ENCODE data around the gene ZBTB22.
"Not testable (repeated sequence)": the region's sequence is repeated elsewhere in the genome, so short reads cannot be mapped to it uniquely, and the experiment has no call there.

Gene ZBTB22

GRCh38 chr6:33279257-33279695 lies 38.3 kb downstream of the ZBTB22 start:
- no peak for DNase-seq (ENCODE audit: low read depth in 2 of 2)

- no peak for DNase-seq (ENCODE audit: low read depth in 2 of 2)
Observed at GRCh38 chr6:33278810-33279209, 38.7 kb downstream of the ZBTB22 start.

- DNase-seq (ENCODE audit: low read depth in 2 of 2) = no peak
Observed at GRCh38 chr6:33278392-33278741, 39.2 kb downstream of the ZBTB22 start.

GRCh38 chr6:33277663-33278391 lies 39.7 kb downstream of the ZBTB22 start:
- no peak for DNase-seq (ENCODE audit: low read depth in 2 of 2)

DNA sequence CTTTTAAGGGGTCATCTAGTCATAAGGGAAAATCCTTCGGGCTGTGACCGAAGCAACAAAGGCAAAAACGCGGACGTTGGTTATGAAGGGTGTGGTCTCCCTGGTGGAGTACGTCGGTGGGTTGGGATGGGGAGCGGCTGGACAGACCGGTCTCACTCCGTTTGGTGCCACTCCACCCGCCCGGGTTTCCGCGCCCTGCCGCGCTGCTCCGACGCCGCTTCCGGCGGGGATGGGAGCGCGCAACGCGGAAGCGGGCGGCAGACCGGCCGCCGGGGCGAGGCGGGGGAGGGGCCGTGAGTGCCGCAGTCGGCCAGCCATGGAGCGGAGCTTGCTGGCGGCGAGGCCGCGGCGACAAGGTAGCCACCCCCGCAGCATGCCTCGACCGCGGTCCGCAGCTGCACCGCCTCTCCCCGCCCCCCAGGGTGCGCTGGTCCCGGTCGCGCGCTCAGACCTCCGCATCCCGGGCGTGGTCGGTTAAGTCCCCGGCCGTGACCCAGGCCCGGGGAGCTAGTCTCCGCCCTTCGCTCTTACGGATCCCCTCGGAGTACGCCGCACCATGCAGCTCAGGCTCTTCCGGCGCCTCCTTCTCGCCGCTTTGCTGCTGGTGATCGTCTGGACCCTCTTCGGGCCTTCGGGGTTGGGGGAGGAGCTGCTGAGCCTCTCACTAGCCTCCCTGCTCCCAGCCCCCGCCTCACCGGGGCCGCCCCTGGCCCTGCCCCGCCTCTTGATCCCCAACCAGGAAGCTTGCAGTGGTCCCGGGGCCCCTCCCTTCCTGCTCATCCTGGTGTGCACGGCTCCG lies 40.5 kb downstream of the ZBTB22 start, which contains the start of gene B3GALT4:
TSS of gene B3GALT4 (plus strand) at position 260 of the 799 bp plus-strand sequence. CDS start at position 557, 297 bp downstream.
- peak; percentile 29 to 39 for DNase-seq (ENCODE audit: low read depth in 2 of 2)

- DNase-seq (ENCODE audit: low read depth in 2 of 2) = no peak
Observed at GRCh38 chr6:33276581-33276863, 41.0 kb downstream of the ZBTB22 start.

DNA sequence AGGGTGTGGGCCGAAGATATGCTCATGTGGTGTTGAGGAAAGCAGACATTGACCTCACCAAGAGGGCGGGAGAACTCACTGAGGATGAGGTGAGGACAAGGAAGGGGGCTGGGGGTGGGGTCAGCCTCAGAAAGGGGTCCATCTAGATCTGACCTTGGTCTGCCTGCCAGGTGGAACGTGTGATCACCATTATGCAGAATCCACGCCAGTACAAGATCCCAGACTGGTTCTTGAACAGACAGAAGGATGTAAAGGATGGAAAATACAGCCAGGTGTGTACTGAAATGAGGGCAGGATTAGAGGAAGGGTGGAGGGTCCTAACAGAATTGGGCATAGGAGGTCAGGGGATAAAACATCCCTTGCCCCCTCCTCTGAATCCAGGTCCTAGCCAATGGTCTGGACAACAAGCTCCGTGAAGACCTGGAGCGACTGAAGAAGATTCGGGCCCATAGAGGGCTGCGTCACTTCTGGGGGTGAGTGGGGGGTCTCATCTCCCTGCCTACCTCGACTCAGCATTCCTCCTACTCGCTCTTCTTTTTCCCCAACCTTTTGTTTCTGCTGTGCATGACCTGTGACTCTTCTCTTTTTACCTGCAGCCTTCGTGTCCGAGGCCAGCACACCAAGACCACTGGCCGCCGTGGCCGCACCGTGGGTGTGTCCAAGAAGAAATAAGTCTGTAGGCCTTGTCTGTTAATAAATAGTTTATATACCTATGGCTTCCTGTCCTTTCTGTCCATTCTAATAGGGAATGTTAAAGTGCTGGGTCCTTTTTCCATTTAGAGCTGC lies 41.6 kb downstream of the ZBTB22 start:
- DNase-seq (ENCODE audit: low read depth in 2 of 2) = not testable (repeated sequence)

GRCh38 chr6:33273924-33274902 lies 43.3 kb downstream of the ZBTB22 start:
- DNase-seq (ENCODE audit: low read depth in 2 of 2) = no peak

- no peak for DNase-seq (ENCODE audit: low read depth in 2 of 2)
Observed at GRCh38 chr6:33273129-33273923, 44.2 kb downstream of the ZBTB22 start.

GRCh38 chr6:33272275-33273128 lies 45.0 kb downstream of the ZBTB22 start:
- no peak for DNase-seq (ENCODE audit: low read depth in 2 of 2)

- DNase-seq (ENCODE audit: low read depth in 2 of 2) = peak; percentile 99
Observed at GRCh38 chr6:33271468-33272274, 45.9 kb downstream of the ZBTB22 start, which contains the start of the genes RPS18 and VPS52. Gene RPS18, plus strand, starts transcription at chr6:33272075. Its CDS starts 45 bp downstream, at chr6:33272120. Gene VPS52, minus strand, starts transcription at chr6:33271876. Its CDS starts 201 bp downstream, at chr6:33271675.

DNA sequence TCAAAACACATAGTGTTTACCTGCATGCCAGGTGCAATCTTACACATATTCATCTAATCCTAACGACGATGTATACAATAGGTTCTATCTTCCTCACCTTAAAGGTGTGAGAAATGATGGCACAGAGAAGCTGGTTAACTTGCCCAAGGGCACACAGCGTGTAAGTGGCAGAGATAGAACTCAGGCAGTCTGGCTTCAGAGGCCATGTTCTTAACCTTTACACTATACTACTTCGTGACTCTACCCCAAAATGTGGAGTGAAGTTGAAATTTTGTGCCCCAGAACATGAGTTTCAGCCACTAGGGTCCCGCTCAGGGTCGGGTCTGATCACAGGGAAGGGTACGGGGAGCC lies 46.5 kb downstream of the ZBTB22 start:
- no peak for DNase-seq (ENCODE audit: low read depth in 2 of 2)
